Activated CD4-positive, CD25-positive, alpha-beta regulatory T cell (primary cell): ENCODE results near the gene HRK.
A peak's percentile ranks its signal among the peaks of the same experiment; 100 is the strongest.
"Not testable (repeated sequence)": the region's sequence is repeated elsewhere in the genome, so short reads cannot be mapped to it uniquely, and the experiment has no call there.

Experiments
- DNase-seq, 4 experiments: peaks; one replicate each; lab custom pipeline; 2025; lab: John Stamatoyannopoulos, UW

The HRK gene

GRCh38 chr12:116818948-116819832 is 62.1 kb downstream of the HRK start:
- peak; percentile 69 to 88 (median 80) for DNase-seq

- DNase-seq: no peak
These were observed 62.8 kb downstream of the HRK start for GRCh38 chr12:116818341-116818856.

GRCh38 chr12:116814766-116815165 is 66.5 kb downstream of the HRK start:
- DNase-seq: not testable (repeated sequence)

GRCh38 chr12:116813271-116814041 is 67.8 kb downstream of the HRK start:
- no peak for DNase-seq

- no peak for DNase-seq
These were observed 69.0 kb downstream of the HRK start for GRCh38 chr12:116812238-116812637.

GRCh38 chr12:116808113-116809105 is 72.8 kb downstream of the HRK start:
- DNase-seq: no peak

- no peak for DNase-seq
These were observed 73.7 kb downstream of the HRK start for GRCh38 chr12:116807546-116807945.

- DNase-seq: no peak
These were observed 74.3 kb downstream of the HRK start for GRCh38 chr12:116806845-116807440.
